ENCODE measurements around the gene EML5. TPM values are rescaled to one million over a fixed set of nuclear protein-coding genes. Genes with fewer than 3 reads are reported as not detected.

Gene EML5
- total RNA-seq, 1 experiment from 2014 or later = 0.52 TPM

- TF ChIP-seq, protein P1, sequence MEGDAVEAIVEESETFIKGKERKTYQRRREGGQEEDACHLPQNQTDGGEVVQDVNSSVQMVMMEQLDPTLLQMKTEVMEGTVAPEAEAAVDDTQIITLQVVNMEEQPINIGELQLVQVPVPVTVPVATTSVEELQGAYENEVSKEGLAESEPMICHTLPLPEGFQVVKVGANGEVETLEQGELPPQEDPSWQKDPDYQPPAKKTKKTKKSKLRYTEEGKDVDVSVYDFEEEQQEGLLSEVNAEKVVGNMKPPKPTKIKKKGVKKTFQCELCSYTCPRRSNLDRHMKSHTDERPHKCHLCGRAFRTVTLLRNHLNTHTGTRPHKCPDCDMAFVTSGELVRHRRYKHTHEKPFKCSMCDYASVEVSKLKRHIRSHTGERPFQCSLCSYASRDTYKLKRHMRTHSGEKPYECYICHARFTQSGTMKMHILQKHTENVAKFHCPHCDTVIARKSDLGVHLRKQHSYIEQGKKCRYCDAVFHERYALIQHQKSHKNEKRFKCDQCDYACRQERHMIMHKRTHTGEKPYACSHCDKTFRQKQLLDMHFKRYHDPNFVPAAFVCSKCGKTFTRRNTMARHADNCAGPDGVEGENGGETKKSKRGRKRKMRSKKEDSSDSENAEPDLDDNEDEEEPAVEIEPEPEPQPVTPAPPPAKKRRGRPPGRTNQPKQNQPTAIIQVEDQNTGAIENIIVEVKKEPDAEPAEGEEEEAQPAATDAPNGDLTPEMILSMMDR (IDR thresholded peaks at IDR 0.05; ENCODE audit: unreplicated experiment) = no peak
- no peak for DNase-seq
- no peaks in the 10 kb centered on the region for H3K36me3 Mint-ChIP-seq (ENCODE audit: insufficient read depth, unreplicated experiment)
Measured at GRCh38 chr14:88710709-88711108, 82.0 kb downstream of the EML5 start.

GRCh38 chr14:88707088-88707487 is 85.7 kb downstream of the EML5 start:
- Mint-ChIP-seq H3K36me3 (ENCODE audit: insufficient read depth, unreplicated experiment) (no peaks in the 10 kb centered on the region), H3K27ac (ENCODE audit: unreplicated experiment) (no peak overlapping the region), H3K9me3 (ENCODE audit: low read depth, unreplicated experiment) (no peaks in the 10 kb centered on the region), H3K27me3 (ENCODE audit: unreplicated experiment) (no peaks in the 10 kb centered on the region), H3K4me1 (ENCODE audit: low read depth, unreplicated experiment) (no peaks in the 10 kb centered on the region), H3K4me3 (ENCODE audit: low read depth, unreplicated experiment) (no peak overlapping the region)
- no peak for DNase-seq
- intact Hi-C loops (cut with micrococcal nuclease; ENCODE audit: unreplicated experiment) = no loop called here
- TF ChIP-seq, protein P1 (IDR thresholded peaks at IDR 0.05; ENCODE audit: unreplicated experiment) = no peak
- BruUV-seq (replicated peaks) = no TSS peak
- CTCF ChIA-PET = no interaction called here

More at GRCh38 chr14:88710709-88711108, 82.0 kb downstream of the EML5 start:
- no TSS peak for BruUV-seq (replicated peaks)
- no peaks in the 10 kb centered on the region for H3K9me3 Mint-ChIP-seq (ENCODE audit: low read depth, unreplicated experiment)
- no peaks in the 10 kb centered on the region for H3K27me3 Mint-ChIP-seq (ENCODE audit: unreplicated experiment)
- no peak overlapping the region for H3K27ac Mint-ChIP-seq (ENCODE audit: unreplicated experiment)
- H3K4me3 Mint-ChIP-seq (ENCODE audit: low read depth, unreplicated experiment) = no peak overlapping the region
- H3K4me1 Mint-ChIP-seq (ENCODE audit: low read depth, unreplicated experiment) = no peaks in the 10 kb centered on the region
- intact Hi-C loops (cut with micrococcal nuclease; ENCODE audit: unreplicated experiment) = no loop called here
- CTCF ChIA-PET = interaction anchor here (1.3 kb wide), 1 partner anchor 11 kb away, joined by 3 read pairs; no protein-coding TSS in a partner anchor

DNA sequence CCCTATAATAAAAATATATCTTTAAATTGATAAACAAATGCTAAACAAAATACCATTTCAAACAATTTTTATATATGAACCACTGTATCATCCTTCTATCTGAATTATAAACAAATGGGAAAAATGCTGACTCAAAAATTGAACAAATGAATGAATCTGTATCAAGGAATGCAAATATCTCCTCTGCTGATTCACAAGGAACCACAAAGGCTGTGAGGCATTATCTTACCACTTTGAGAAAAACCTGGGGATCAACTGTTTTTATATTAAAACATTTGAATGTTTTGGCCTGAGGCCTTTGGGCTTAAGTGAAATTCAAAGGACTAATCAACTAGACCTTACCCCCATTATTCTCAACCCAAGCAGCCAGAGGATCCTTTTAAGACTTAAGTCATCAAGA is 86.3 kb downstream of the EML5 start:
- CTCF ChIA-PET = no interaction called here
- Mint-ChIP-seq H3K4me1 (ENCODE audit: low read depth, unreplicated experiment) (no peaks in the 10 kb centered on the region), H3K9me3 (ENCODE audit: low read depth, unreplicated experiment) (no peaks in the 10 kb centered on the region), H3K27me3 (ENCODE audit: unreplicated experiment) (no peaks in the 10 kb centered on the region), H3K4me3 (ENCODE audit: low read depth, unreplicated experiment) (no peak overlapping the region), H3K36me3 (ENCODE audit: insufficient read depth, unreplicated experiment) (no peaks in the 10 kb centered on the region), H3K27ac (ENCODE audit: unreplicated experiment) (no peak overlapping the region)
- no peak for DNase-seq
- TF ChIP-seq, protein P1 (IDR thresholded peaks at IDR 0.05; ENCODE audit: unreplicated experiment) = no peak
- intact Hi-C loops (cut with micrococcal nuclease; ENCODE audit: unreplicated experiment) = no loop called here
- no TSS peak for BruUV-seq (replicated peaks)

- no peak for DNase-seq
- intact Hi-C loops (cut with micrococcal nuclease; ENCODE audit: unreplicated experiment) = no loop called here
Measured at GRCh38 chr14:88698651-88699050, 94.1 kb downstream of the EML5 start.

More at GRCh38 chr14:88698651-88699050, 94.1 kb downstream of the EML5 start:
- CTCF ChIA-PET = no interaction called here
- no TSS peak for BruUV-seq (replicated peaks)
- Mint-ChIP-seq H3K27ac (ENCODE audit: unreplicated experiment) (no peak overlapping the region), H3K4me1 (ENCODE audit: low read depth, unreplicated experiment) (no peaks in the 10 kb centered on the region), H3K9me3 (ENCODE audit: low read depth, unreplicated experiment) (no peaks in the 10 kb centered on the region), H3K36me3 (ENCODE audit: insufficient read depth, unreplicated experiment) (no peaks in the 10 kb centered on the region), H3K27me3 (ENCODE audit: unreplicated experiment) (no peaks in the 10 kb centered on the region), H3K4me3 (ENCODE audit: low read depth, unreplicated experiment) (no peak overlapping the region)
- TF ChIP-seq, protein P1 (IDR thresholded peaks at IDR 0.05; ENCODE audit: unreplicated experiment) = no peak

Data from Calu3 (cell line).